IPS DF 6.9 (cell line): ENCODE results near the gene HEPACAM2.

Experiments
- DNase-seq: peaks from one replicate; pipeline ENCODE4 v3.0.0-alpha.2; 2013; ENCODE audit warnings: low read depth, low spot score
- H3K27ac ChIP-seq: one replicate; pipeline ENCODE4 v1.5.1; 2013; ENCODE audit warnings: low read length, control low read depth
- H3K27me3 ChIP-seq: 2 replicates; pipeline ENCODE4 v1.6.1; 2013; ENCODE audit warnings: mild to moderate bottlenecking, low read length; ENCODE audit not compliant: control insufficient read depth, insufficient read depth
- H3K36me3 ChIP-seq: 2 replicates; pipeline ENCODE4 v1.6.1; 2013; ENCODE audit warnings: low read length; ENCODE audit not compliant: control insufficient read depth, insufficient read depth
- H3K4me1 ChIP-seq: 2 replicates; pipeline ENCODE4 v1.6.1; 2013; ENCODE audit warnings: low read length; ENCODE audit not compliant: control insufficient read depth, insufficient read depth
- H3K4me3 ChIP-seq: 2 replicates; pipeline ENCODE4 v1.5.1; 2013; ENCODE audit warnings: mild to moderate bottlenecking, low read length
- H3K9me3 ChIP-seq: 2 replicates; pipeline ENCODE4 v1.6.1; 2013; ENCODE audit warnings: low read length, inconsistent platforms; ENCODE audit not compliant: control insufficient read depth, insufficient read depth
- WGBS: extraction: QIAGEN DNeasy Blood & Tissue Kit; methylation state at CpG from one replicate; pipeline ENCODE4 v1.1.7; 2013; ENCODE audit warnings: mixed read lengths, missing lambda C conversion rate; ENCODE audit not compliant: insufficient read length, insufficient coverage; 5-methylcytosine and 5-hydroxymethylcytosine counted together

The HEPACAM2 gene

GRCh38 chr7:93226310-93226709, at the start of gene HEPACAM2:
Gene HEPACAM2, minus strand, starts transcription at chr7:93226469.
- DNase-seq = no peak
- Histone ChIP-seq H3K9me3 (no peaks in the 10 kb centered on the region), H3K36me3 (no peaks in the 10 kb centered on the region), H3K4me1 (no peaks in the 10 kb centered on the region), H3K27ac (no peak within 1 kb of the TSS), H3K4me3 (no peak within 1 kb of the TSS), H3K27me3 (no peaks in the 10 kb centered on the region)
- no CpG with 5 or more reads among the region's 2 CpGs for WGBS

- Histone ChIP-seq H3K9me3 (no peaks in the 10 kb centered on the region), H3K27me3 (no peaks in the 10 kb centered on the region), H3K4me1 (no peaks in the 10 kb centered on the region), H3K27ac (no peak overlapping the region), H3K36me3 (no peaks in the 10 kb centered on the region), H3K4me3 (no peak overlapping the region)
- no CpG with 5 or more reads among the region's 4 CpGs for WGBS
- DNase-seq = no peak
Observed at GRCh38 chr7:93265220-93265619, 39.0 kb upstream of the HEPACAM2 start.

- H3K4me1 ChIP-seq = no peaks in the 10 kb centered on the region
Observed at GRCh38 chr7:93262535-93262934, 36.3 kb upstream of the HEPACAM2 start.

GRCh38 chr7:93258661-93259060, 32.4 kb upstream of the HEPACAM2 start:
- H3K36me3 ChIP-seq = no peaks in the 10 kb centered on the region
- H3K27ac ChIP-seq = no peak overlapping the region

More at GRCh38 chr7:93262535-93262934, 36.3 kb upstream of the HEPACAM2 start:
- no peaks in the 10 kb centered on the region for H3K36me3 ChIP-seq
- H3K27ac ChIP-seq = no peak overlapping the region
- H3K4me3 ChIP-seq = no peak overlapping the region
- no peaks in the 10 kb centered on the region for H3K27me3 ChIP-seq
- WGBS = no CpG with 5 or more reads among the region's 1 CpG
- H3K9me3 ChIP-seq = no peaks in the 10 kb centered on the region
- no peak for DNase-seq

GRCh38 chr7:93249491-93250148, 23.4 kb upstream of the HEPACAM2 start:
- H3K4me3 ChIP-seq = no peak overlapping the region
- WGBS = no CpG with 5 or more reads among the region's 5 CpGs
- no peaks in the 10 kb centered on the region for H3K36me3 ChIP-seq
- no peaks in the 10 kb centered on the region for H3K9me3 ChIP-seq
- no peak overlapping the region for H3K27ac ChIP-seq
- no peaks in the 10 kb centered on the region for H3K27me3 ChIP-seq
- no peaks in the 10 kb centered on the region for H3K4me1 ChIP-seq
- no peak for DNase-seq

More at GRCh38 chr7:93258661-93259060, 32.4 kb upstream of the HEPACAM2 start:
- Histone ChIP-seq H3K4me1 (no peaks in the 10 kb centered on the region), H3K27me3 (no peaks in the 10 kb centered on the region), H3K9me3 (no peaks in the 10 kb centered on the region), H3K4me3 (no peak overlapping the region)
- no peak for DNase-seq

- WGBS = no CpG with 5 or more reads among the region's 9 CpGs
- Histone ChIP-seq H3K27ac (no peak overlapping the region), H3K4me3 (no peak overlapping the region), H3K4me1 (no peaks in the 10 kb centered on the region), H3K9me3 (no peaks in the 10 kb centered on the region), H3K36me3 (no peaks in the 10 kb centered on the region), H3K27me3 (no peaks in the 10 kb centered on the region)
- DNase-seq = no peak
Observed at GRCh38 chr7:93245525-93246432, 19.5 kb upstream of the HEPACAM2 start.

GRCh38 chr7:93242106-93242505, 15.8 kb upstream of the HEPACAM2 start:
- H3K27me3 ChIP-seq = no peaks in the 10 kb centered on the region
- no peaks in the 10 kb centered on the region for H3K4me1 ChIP-seq
- no peak for DNase-seq
- no peaks in the 10 kb centered on the region for H3K36me3 ChIP-seq
- no peak overlapping the region for H3K4me3 ChIP-seq
- H3K9me3 ChIP-seq = no peaks in the 10 kb centered on the region
- H3K27ac ChIP-seq = no peak overlapping the region
- WGBS = no CpG with 5 or more reads among the region's 3 CpGs

GRCh38 chr7:93239824-93240223, 13.6 kb upstream of the HEPACAM2 start:
- no peak overlapping the region for H3K27ac ChIP-seq
- no peak for DNase-seq
- 100% methylated on average over 1 of the region's 4 CpGs for whole genome bisulfite sequencing

GRCh38 chr7:93238748-93239147, 12.5 kb upstream of the HEPACAM2 start:
- Histone ChIP-seq H3K4me3 (no peak overlapping the region), H3K9me3 (no peaks in the 10 kb centered on the region), H3K27ac (no peak overlapping the region), H3K27me3 (no peaks in the 10 kb centered on the region), H3K4me1 (no peaks in the 10 kb centered on the region), H3K36me3 (no peaks in the 10 kb centered on the region)
- 100% methylated on average over 1 of the region's 2 CpGs for WGBS
- no peak for DNase-seq

More at GRCh38 chr7:93239824-93240223, 13.6 kb upstream of the HEPACAM2 start:
- Histone ChIP-seq H3K36me3 (no peaks in the 10 kb centered on the region), H3K9me3 (no peaks in the 10 kb centered on the region), H3K4me3 (no peak overlapping the region), H3K4me1 (no peaks in the 10 kb centered on the region), H3K27me3 (no peaks in the 10 kb centered on the region)

- WGBS = no CpG with 5 or more reads among the region's 4 CpGs
Observed at GRCh38 chr7:93238131-93238530, 11.9 kb upstream of the HEPACAM2 start.

More at GRCh38 chr7:93238131-93238530, 11.9 kb upstream of the HEPACAM2 start:
- H3K36me3 ChIP-seq = no peaks in the 10 kb centered on the region
- no peak overlapping the region for H3K27ac ChIP-seq
- no peak overlapping the region for H3K4me3 ChIP-seq
- no peaks in the 10 kb centered on the region for H3K27me3 ChIP-seq
- H3K9me3 ChIP-seq = no peaks in the 10 kb centered on the region
- H3K4me1 ChIP-seq = no peaks in the 10 kb centered on the region
- DNase-seq = no peak
